Activated naive CD8-positive, alpha-beta T cell treated with anti-CD3 and anti-CD28 coated beads, Interleukin-2, amount 50 U/mL, for 24 hours (primary cell): ENCODE data around the gene MYL12B.

Experiments used
- ATAC-seq: fragments of 150-1000 bp; cut with Tn5 transposase; one replicate; pipeline ENCODE4 v1.10.0; 2021
- DNase-seq: peaks from one replicate; pipeline ENCODE4 v3.0.0; 2021
- H3K27ac Mint-ChIP-seq: one replicate; pipeline ENCODE4 v1.8.0; 2021; ENCODE audit warnings: mild to moderate bottlenecking, mixed read lengths
- H3K27me3 Mint-ChIP-seq: one replicate; pipeline ENCODE4 v1.8.0; 2021; ENCODE audit warnings: mixed read lengths
- H3K36me3 Mint-ChIP-seq: one replicate; pipeline ENCODE4 v1.8.0; 2021; ENCODE audit warnings: low read depth, mixed read lengths
- H3K4me1 Mint-ChIP-seq: one replicate; pipeline ENCODE4 v1.8.0; 2021; ENCODE audit warnings: mixed read lengths
- H3K4me3 Mint-ChIP-seq: one replicate; pipeline ENCODE4 v1.8.0; 2021; ENCODE audit warnings: mild to moderate bottlenecking, moderate library complexity, mixed read lengths
- H3K9me3 Mint-ChIP-seq: one replicate; pipeline ENCODE4 v1.8.0; 2021; ENCODE audit warnings: mixed read lengths

Gene MYL12B

GRCh38 chr18:3248062-3248657, 13.8 kb upstream of the MYL12B start:
- no peak for ATAC-seq
- Mint-ChIP-seq H3K36me3 (peaks cover 37% of the 10 kb centered on the region), H3K4me3 (peak overlapping the region; percentile 86), H3K9me3 (no peaks in the 10 kb centered on the region), H3K27me3 (peaks cover 2% of the 10 kb centered on the region), H3K4me1 (peaks cover 53% of the 10 kb centered on the region), H3K27ac (peak overlapping the region; percentile 97)
- no peak for DNase-seq

- ATAC-seq (no peak), DNase-seq (no peak)
- Mint-ChIP-seq H3K27ac (peak overlapping the region; percentile 97), H3K4me1 (peaks cover 60% of the 10 kb centered on the region), H3K9me3 (no peaks in the 10 kb centered on the region), H3K27me3 (peaks cover 2% of the 10 kb centered on the region), H3K36me3 (peaks cover 39% of the 10 kb centered on the region), H3K4me3 (peak overlapping the region; percentile 86)
Observed at GRCh38 chr18:3248658-3249359, 13.1 kb upstream of the MYL12B start.

GRCh38 chr18:3250237-3251107, 11.5 kb upstream of the MYL12B start:
- peaks cover 68% of the 10 kb centered on the region for H3K4me1 Mint-ChIP-seq
- DNase-seq (no peak), ATAC-seq (no peak)
- no peaks in the 10 kb centered on the region for H3K9me3 Mint-ChIP-seq
- peaks cover 54% of the 10 kb centered on the region for H3K36me3 Mint-ChIP-seq
- peak overlapping the region; percentile 86 for H3K4me3 Mint-ChIP-seq
- H3K27me3 Mint-ChIP-seq: peaks cover 2% of the 10 kb centered on the region
- peak overlapping the region; percentile 91 for H3K27ac Mint-ChIP-seq

- Mint-ChIP-seq H3K27me3 (peaks cover 2% of the 10 kb centered on the region), H3K4me1 (peaks cover 71% of the 10 kb centered on the region), H3K36me3 (peaks cover 64% of the 10 kb centered on the region), H3K9me3 (no peaks in the 10 kb centered on the region), H3K4me3 (peak overlapping the region; percentile 43), H3K27ac (peak overlapping the region; percentile 77)
- DNase-seq (no peak), ATAC-seq (no peak)
Observed at GRCh38 chr18:3251249-3251962, 10.5 kb upstream of the MYL12B start.

- no peak for DNase-seq
- H3K4me1 Mint-ChIP-seq: peaks cover 76% of the 10 kb centered on the region
- H3K27ac Mint-ChIP-seq: peak overlapping the region; percentile 77
- peak overlapping the region; percentile 43 for H3K4me3 Mint-ChIP-seq
- no peak for ATAC-seq
- peaks cover 2% of the 10 kb centered on the region for H3K27me3 Mint-ChIP-seq
- no peaks in the 10 kb centered on the region for H3K9me3 Mint-ChIP-seq
- H3K36me3 Mint-ChIP-seq: peaks cover 69% of the 10 kb centered on the region
Observed at GRCh38 chr18:3251963-3252277, 10.0 kb upstream of the MYL12B start.

GRCh38 chr18:3252843-3253242, 9.1 kb upstream of the MYL12B start:
- Mint-ChIP-seq H3K4me1 (peaks cover 83% of the 10 kb centered on the region), H3K27ac (peak overlapping the region; percentile 68), H3K27me3 (no peaks in the 10 kb centered on the region), H3K4me3 (peak overlapping the region; percentile 44), H3K36me3 (peaks cover 77% of the 10 kb centered on the region), H3K9me3 (no peaks in the 10 kb centered on the region)
- ATAC-seq (no peak), DNase-seq (no peak)

GRCh38 chr18:3254725-3255124, 7.2 kb upstream of the MYL12B start:
- ATAC-seq: no peak
- Mint-ChIP-seq H3K27ac (peak overlapping the region; percentile 49), H3K4me1 (peaks cover 90% of the 10 kb centered on the region), H3K9me3 (no peaks in the 10 kb centered on the region), H3K4me3 (no peak overlapping the region), H3K27me3 (no peaks in the 10 kb centered on the region), H3K36me3 (peaks cover 68% of the 10 kb centered on the region)
- DNase-seq: no peak

- peak overlapping the region; percentile 69 for H3K27ac Mint-ChIP-seq
- peaks cover 90% of the 10 kb centered on the region for H3K4me1 Mint-ChIP-seq
- H3K36me3 Mint-ChIP-seq: peaks cover 62% of the 10 kb centered on the region
- DNase-seq (no peak), ATAC-seq (no peak)
- H3K27me3 Mint-ChIP-seq: no peaks in the 10 kb centered on the region
- H3K4me3 Mint-ChIP-seq: no peak overlapping the region
- no peaks in the 10 kb centered on the region for H3K9me3 Mint-ChIP-seq
Observed at GRCh38 chr18:3255611-3256165, 6.2 kb upstream of the MYL12B start.

GRCh38 chr18:3256693-3257626, 5.0 kb upstream of the MYL12B start:
- peaks cover 82% of the 10 kb centered on the region for H3K4me1 Mint-ChIP-seq
- H3K4me3 Mint-ChIP-seq: no peak overlapping the region
- H3K36me3 Mint-ChIP-seq: peaks cover 59% of the 10 kb centered on the region
- H3K9me3 Mint-ChIP-seq: no peaks in the 10 kb centered on the region
- no peak for ATAC-seq
- H3K27ac Mint-ChIP-seq: peak overlapping the region; percentile 74
- DNase-seq: no peak
- no peaks in the 10 kb centered on the region for H3K27me3 Mint-ChIP-seq

GRCh38 chr18:3257627-3258120, 4.3 kb upstream of the MYL12B start:
- no peak for ATAC-seq
- Mint-ChIP-seq H3K4me3 (no peak overlapping the region), H3K4me1 (peaks cover 75% of the 10 kb centered on the region), H3K27ac (peak overlapping the region; percentile 74), H3K27me3 (no peaks in the 10 kb centered on the region), H3K36me3 (peaks cover 57% of the 10 kb centered on the region), H3K9me3 (no peaks in the 10 kb centered on the region)
- DNase-seq: no peak

- Mint-ChIP-seq H3K9me3 (no peaks in the 10 kb centered on the region), H3K4me1 (peaks cover 72% of the 10 kb centered on the region), H3K36me3 (peaks cover 40% of the 10 kb centered on the region), H3K27ac (peak overlapping the region; percentile 93), H3K27me3 (no peaks in the 10 kb centered on the region), H3K4me3 (peak overlapping the region; percentile 94)
- DNase-seq: no peak
- no peak for ATAC-seq
Observed at GRCh38 chr18:3260995-3261372, 949 bp upstream of the MYL12B start.

GRCh38 chr18:3262234-3263131, 550 bp downstream of the MYL12B start:
- Mint-ChIP-seq H3K4me1 (peaks cover 72% of the 10 kb centered on the region), H3K36me3 (peaks cover 25% of the 10 kb centered on the region), H3K27ac (peak overlapping the region; percentile 81), H3K9me3 (no peaks in the 10 kb centered on the region), H3K27me3 (no peaks in the 10 kb centered on the region), H3K4me3 (peak overlapping the region; percentile 94)
- DNase-seq: peak; percentile 33
- ATAC-seq: peak; percentile 42
